ENCODE results near the gene TRPM5.

The TRPM5 gene

GRCh38 chr11:2410616-2411015 is 33.7 kb downstream of the TRPM5 start:
- TF ChIP-seq CTCF (IDR thresholded peaks at IDR 0.05; ENCODE audit: low read depth, low read length) = no peak
- no peaks in the 10 kb centered on the region for H3K9me3 ChIP-seq (ENCODE audit: severe bottlenecking)
- H3K27me3 ChIP-seq (ENCODE audit: insufficient read depth, low read depth, severe bottlenecking) = no peaks in the 10 kb centered on the region

GRCh38 chr11:2409611-2410468 is 34.5 kb downstream of the TRPM5 start:
- TF ChIP-seq CTCF (IDR thresholded peaks at IDR 0.05; ENCODE audit: low read depth, low read length) = no peak
- H3K9me3 ChIP-seq (ENCODE audit: severe bottlenecking) = no peaks in the 10 kb centered on the region
- H3K27ac ChIP-seq = no peak overlapping the region
- DNase-seq = no peak
- no peak overlapping the region for H3K4me3 ChIP-seq (ENCODE audit: low read depth, low read length)
- no peaks in the 10 kb centered on the region for H3K36me3 ChIP-seq
- H3K27me3 ChIP-seq (ENCODE audit: insufficient read depth, low read depth, severe bottlenecking) = no peaks in the 10 kb centered on the region

More at GRCh38 chr11:2410616-2411015, 33.7 kb downstream of the TRPM5 start:
- Histone ChIP-seq H3K27ac (no peak overlapping the region), H3K36me3 (no peaks in the 10 kb centered on the region), H3K4me3 (ENCODE audit: low read depth, low read length) (no peak overlapping the region)
- DNase-seq = no peak

DNA sequence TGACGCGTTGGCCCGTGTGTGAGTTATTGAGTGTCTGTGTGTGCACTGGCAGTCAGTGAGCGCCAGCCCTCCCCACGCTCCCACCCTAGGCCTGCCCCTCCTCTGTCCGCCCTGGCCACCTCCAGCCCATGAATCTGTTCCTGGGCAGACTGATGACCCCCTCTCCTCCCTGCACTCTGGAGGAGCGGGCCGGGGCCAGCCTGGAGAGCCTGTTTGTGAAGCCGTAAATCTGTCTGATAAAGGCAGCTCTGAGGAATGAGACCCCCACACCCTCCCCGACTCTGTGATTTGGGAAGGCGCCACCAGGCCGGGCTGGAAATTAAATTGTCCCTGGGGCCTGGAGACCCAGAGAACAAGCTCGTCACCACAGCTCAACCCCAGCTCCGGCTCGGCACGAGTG is 35.2 kb downstream of the TRPM5 start:
- DNase-seq = no peak
- no peak for TF ChIP-seq CTCF (IDR thresholded peaks at IDR 0.05; ENCODE audit: low read depth, low read length)
- Histone ChIP-seq H3K27me3 (ENCODE audit: insufficient read depth, low read depth, severe bottlenecking) (no peaks in the 10 kb centered on the region), H3K9me3 (ENCODE audit: severe bottlenecking) (no peaks in the 10 kb centered on the region), H3K36me3 (no peaks in the 10 kb centered on the region), H3K4me3 (ENCODE audit: low read depth, low read length) (no peak overlapping the region), H3K27ac (no peak overlapping the region)

DNA sequence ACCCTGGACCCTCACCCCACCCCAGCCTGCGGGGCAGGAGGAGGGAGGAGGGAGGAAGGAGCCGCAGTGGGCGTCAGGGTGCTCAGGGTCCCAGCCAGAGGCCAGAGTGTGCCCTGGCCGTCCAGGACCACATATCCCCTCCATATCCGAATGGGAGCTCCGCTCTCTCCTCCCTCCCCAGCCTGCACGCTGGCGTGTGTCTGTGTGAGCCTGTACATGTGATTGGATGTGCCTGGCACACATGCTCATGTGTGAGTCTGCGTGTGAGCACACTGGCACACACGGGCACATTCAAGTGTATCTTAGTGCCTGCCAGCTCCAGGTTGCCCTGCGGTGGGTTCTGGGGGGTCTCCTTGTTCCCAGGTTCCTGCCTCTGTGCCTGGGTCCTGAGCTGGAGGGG is 35.6 kb downstream of the TRPM5 start:
- Histone ChIP-seq H3K27ac (no peak overlapping the region), H3K27me3 (ENCODE audit: insufficient read depth, low read depth, severe bottlenecking) (no peaks in the 10 kb centered on the region), H3K9me3 (ENCODE audit: severe bottlenecking) (no peaks in the 10 kb centered on the region), H3K4me3 (ENCODE audit: low read depth, low read length) (no peak overlapping the region), H3K36me3 (peaks cover 2% of the 10 kb centered on the region)
- DNase-seq = no peak
- TF ChIP-seq CTCF (IDR thresholded peaks at IDR 0.05; ENCODE audit: low read depth, low read length) = no peak

- Histone ChIP-seq H3K27ac (no peak overlapping the region), H3K36me3 (peaks cover 19% of the 10 kb centered on the region), H3K4me3 (ENCODE audit: low read depth, low read length) (no peak overlapping the region), H3K9me3 (ENCODE audit: severe bottlenecking) (no peaks in the 10 kb centered on the region), H3K27me3 (ENCODE audit: insufficient read depth, low read depth, severe bottlenecking) (no peaks in the 10 kb centered on the region)
- TF ChIP-seq CTCF (IDR thresholded peaks at IDR 0.05; ENCODE audit: low read depth, low read length) = no peak
- no peak for DNase-seq
These were observed 37.4 kb downstream of the TRPM5 start for GRCh38 chr11:2406878-2407410.
